ENCODE data around the gene PPTC7. TPM values are rescaled to one million over a fixed set of nuclear protein-coding genes. Genes with fewer than 3 reads are reported as not detected.

Gene PPTC7
- total and polyA plus RNA-seq, 2 of the 8 experiments (the other 6 are each of a cell fraction or from before 2014, with no cell fraction given) = 8.1 to 15.9 TPM

DNA sequence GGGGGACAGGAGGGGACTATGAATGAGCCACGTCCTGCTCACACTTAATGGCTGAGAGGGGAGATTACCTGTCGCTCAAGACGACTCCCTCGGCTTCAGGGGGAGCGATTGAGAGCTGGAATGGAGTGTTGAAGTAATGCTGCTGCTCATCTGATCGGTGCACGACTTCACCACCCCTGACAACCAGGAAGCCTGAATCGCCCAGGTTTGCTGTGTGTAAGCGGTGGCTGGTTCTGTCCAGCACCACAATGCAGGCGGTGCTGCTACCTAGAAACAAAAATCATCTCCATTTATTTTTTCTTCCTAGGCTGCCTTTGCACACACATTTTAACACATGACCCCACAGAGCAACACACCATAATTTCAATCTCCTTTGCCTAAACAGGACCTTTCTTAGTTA lies 37.3 kb downstream of the PPTC7 start (continued):
- TF ChIP-seq, protein P1, sequence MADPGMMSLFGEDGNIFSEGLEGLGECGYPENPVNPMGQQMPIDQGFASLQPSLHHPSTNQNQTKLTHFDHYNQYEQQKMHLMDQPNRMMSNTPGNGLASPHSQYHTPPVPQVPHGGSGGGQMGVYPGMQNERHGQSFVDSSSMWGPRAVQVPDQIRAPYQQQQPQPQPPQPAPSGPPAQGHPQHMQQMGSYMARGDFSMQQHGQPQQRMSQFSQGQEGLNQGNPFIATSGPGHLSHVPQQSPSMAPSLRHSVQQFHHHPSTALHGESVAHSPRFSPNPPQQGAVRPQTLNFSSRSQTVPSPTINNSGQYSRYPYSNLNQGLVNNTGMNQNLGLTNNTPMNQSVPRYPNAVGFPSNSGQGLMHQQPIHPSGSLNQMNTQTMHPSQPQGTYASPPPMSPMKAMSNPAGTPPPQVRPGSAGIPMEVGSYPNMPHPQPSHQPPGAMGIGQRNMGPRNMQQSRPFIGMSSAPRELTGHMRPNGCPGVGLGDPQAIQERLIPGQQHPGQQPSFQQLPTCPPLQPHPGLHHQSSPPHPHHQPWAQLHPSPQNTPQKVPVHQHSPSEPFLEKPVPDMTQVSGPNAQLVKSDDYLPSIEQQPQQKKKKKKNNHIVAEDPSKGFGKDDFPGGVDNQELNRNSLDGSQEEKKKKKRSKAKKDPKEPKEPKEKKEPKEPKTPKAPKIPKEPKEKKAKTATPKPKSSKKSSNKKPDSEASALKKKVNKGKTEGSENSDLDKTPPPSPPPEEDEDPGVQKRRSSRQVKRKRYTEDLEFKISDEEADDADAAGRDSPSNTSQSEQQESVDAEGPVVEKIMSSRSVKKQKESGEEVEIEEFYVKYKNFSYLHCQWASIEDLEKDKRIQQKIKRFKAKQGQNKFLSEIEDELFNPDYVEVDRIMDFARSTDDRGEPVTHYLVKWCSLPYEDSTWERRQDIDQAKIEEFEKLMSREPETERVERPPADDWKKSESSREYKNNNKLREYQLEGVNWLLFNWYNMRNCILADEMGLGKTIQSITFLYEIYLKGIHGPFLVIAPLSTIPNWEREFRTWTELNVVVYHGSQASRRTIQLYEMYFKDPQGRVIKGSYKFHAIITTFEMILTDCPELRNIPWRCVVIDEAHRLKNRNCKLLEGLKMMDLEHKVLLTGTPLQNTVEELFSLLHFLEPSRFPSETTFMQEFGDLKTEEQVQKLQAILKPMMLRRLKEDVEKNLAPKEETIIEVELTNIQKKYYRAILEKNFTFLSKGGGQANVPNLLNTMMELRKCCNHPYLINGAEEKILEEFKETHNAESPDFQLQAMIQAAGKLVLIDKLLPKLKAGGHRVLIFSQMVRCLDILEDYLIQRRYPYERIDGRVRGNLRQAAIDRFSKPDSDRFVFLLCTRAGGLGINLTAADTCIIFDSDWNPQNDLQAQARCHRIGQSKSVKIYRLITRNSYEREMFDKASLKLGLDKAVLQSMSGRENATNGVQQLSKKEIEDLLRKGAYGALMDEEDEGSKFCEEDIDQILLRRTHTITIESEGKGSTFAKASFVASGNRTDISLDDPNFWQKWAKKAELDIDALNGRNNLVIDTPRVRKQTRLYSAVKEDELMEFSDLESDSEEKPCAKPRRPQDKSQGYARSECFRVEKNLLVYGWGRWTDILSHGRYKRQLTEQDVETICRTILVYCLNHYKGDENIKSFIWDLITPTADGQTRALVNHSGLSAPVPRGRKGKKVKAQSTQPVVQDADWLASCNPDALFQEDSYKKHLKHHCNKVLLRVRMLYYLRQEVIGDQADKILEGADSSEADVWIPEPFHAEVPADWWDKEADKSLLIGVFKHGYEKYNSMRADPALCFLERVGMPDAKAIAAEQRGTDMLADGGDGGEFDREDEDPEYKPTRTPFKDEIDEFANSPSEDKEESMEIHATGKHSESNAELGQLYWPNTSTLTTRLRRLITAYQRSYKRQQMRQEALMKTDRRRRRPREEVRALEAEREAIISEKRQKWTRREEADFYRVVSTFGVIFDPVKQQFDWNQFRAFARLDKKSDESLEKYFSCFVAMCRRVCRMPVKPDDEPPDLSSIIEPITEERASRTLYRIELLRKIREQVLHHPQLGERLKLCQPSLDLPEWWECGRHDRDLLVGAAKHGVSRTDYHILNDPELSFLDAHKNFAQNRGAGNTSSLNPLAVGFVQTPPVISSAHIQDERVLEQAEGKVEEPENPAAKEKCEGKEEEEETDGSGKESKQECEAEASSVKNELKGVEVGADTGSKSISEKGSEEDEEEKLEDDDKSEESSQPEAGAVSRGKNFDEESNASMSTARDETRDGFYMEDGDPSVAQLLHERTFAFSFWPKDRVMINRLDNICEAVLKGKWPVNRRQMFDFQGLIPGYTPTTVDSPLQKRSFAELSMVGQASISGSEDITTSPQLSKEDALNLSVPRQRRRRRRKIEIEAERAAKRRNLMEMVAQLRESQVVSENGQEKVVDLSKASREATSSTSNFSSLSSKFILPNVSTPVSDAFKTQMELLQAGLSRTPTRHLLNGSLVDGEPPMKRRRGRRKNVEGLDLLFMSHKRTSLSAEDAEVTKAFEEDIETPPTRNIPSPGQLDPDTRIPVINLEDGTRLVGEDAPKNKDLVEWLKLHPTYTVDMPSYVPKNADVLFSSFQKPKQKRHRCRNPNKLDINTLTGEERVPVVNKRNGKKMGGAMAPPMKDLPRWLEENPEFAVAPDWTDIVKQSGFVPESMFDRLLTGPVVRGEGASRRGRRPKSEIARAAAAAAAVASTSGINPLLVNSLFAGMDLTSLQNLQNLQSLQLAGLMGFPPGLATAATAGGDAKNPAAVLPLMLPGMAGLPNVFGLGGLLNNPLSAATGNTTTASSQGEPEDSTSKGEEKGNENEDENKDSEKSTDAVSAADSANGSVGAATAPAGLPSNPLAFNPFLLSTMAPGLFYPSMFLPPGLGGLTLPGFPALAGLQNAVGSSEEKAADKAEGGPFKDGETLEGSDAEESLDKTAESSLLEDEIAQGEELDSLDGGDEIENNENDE (IDR thresholded peaks at IDR 0.05; ENCODE audit: insufficient replicate concordance, low read length) = no peak
- TF ChIP-seq CEBPB (IDR thresholded peaks at IDR 0.05; ENCODE audit: low read depth, low read length) (no peak), TAF7 (optimal IDR thresholded peaks at IDR 0.05; ENCODE audit: borderline replicate concordance, low read depth, low read length) (no peak), HDAC6 (IDR thresholded peaks at IDR 0.05; ENCODE audit: low read depth, low read length) (no peak), YY1 (IDR thresholded peaks at IDR 0.05; ENCODE audit: low read depth, low read length) (no peak), NANOG (IDR thresholded peaks at IDR 0.05; ENCODE audit: insufficient read depth, low read depth, low read length, poor library complexity, severe bottlenecking) (no peak), EP300 (IDR thresholded peaks at IDR 0.05; ENCODE audit: borderline replicate concordance in 1 of 2, low read depth in 2 of 2, low read length in 2 of 2) (no peak), BCL11A (IDR thresholded peaks at IDR 0.05; ENCODE audit: low read depth in 2 of 2, low read length in 2 of 2) (no peak), SP2 (IDR thresholded peaks at IDR 0.05; ENCODE audit: low read length) (no peak), GABPA (IDR thresholded peaks at IDR 0.05; ENCODE audit: borderline replicate concordance, insufficient read depth, low read length) (no peak)
- TF ChIP-seq, protein P2, sequence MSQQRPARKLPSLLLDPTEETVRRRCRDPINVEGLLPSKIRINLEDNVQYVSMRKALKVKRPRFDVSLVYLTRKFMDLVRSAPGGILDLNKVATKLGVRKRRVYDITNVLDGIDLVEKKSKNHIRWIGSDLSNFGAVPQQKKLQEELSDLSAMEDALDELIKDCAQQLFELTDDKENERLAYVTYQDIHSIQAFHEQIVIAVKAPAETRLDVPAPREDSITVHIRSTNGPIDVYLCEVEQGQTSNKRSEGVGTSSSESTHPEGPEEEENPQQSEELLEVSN (IDR thresholded peaks at IDR 0.05) = no peak
